Neural progenitor cell (in vitro differentiated cells): ENCODE measurements around the gene ALK. TPM values are rescaled to one million over a fixed set of nuclear protein-coding genes. Genes with fewer than 3 reads are reported as not detected.

Experiments used
- DNase-seq: peaks from one replicate; pipeline ENCODE4 v3.0.0-alpha.2; 2016; ENCODE audit warnings: low spot score
- H2AFZ ChIP-seq: fragments of 200-600 bp; sonication (generic); replicated peaks from 2 replicates; pipeline ENCODE4 v1.6.1; 2016; ENCODE audit warnings: antibody characterized with exemption
- H3F3A ChIP-seq: fragments of 200-600 bp; sonication (generic); 2 replicates; pipeline ENCODE4 v1.6.1; 2016; ENCODE audit warnings: antibody characterized with exemption, low read depth
- H3K27ac ChIP-seq: fragments of 200-600 bp; sonication (generic); 2 replicates; pipeline ENCODE4 v1.5.1; 2016; ENCODE audit warnings: mild to moderate bottlenecking
- H3K27me3 ChIP-seq: fragments of 200-600 bp; sonication (generic); 2 replicates; pipeline ENCODE4 v1.6.1; 2016; ENCODE audit warnings: mild to moderate bottlenecking, moderate library complexity
- H3K36me3 ChIP-seq: fragments of 200-600 bp; sonication (generic); 2 replicates; pipeline ENCODE4 v1.5.1; 2016
- H3K4me1 ChIP-seq: fragments of 200-600 bp; sonication (generic); 2 replicates; pipeline ENCODE4 v1.6.1; 2016; ENCODE audit warnings: mixed run types
- H3K4me2 ChIP-seq: fragments of 200-600 bp; sonication (generic); 2 replicates; pipeline ENCODE4 v1.6.1; 2016
- H3K4me3 ChIP-seq: fragments of 200-600 bp; sonication (generic); 2 replicates; pipeline ENCODE4 v1.5.1; 2016
- H3K79me2 ChIP-seq: fragments of 200-600 bp; sonication (generic); 2 replicates; pipeline ENCODE4 v1.6.1; 2016; ENCODE audit warnings: low read depth
- H3K9ac ChIP-seq: fragments of 200-600 bp; sonication (generic); 2 replicates; pipeline ENCODE4 v1.6.1; 2016
- H3K9me3 ChIP-seq: fragments of 200-600 bp; sonication (generic); 2 replicates; pipeline ENCODE4 v1.5.1; 2016; ENCODE audit warnings: low read depth
- H4K20me1 ChIP-seq: fragments of 200-600 bp; sonication (generic); 2 replicates; pipeline ENCODE4 v1.6.1; 2016; ENCODE audit warnings: low read depth
- H3K27ac Mint-ChIP-seq: 3 replicates; pipeline ENCODE4 v1.8.0; 2021; ENCODE audit warnings: mixed read lengths
- H3K27me3 Mint-ChIP-seq: 2 replicates; pipeline ENCODE4 v1.8.0; 2022; ENCODE audit warnings: low read depth, mild to moderate bottlenecking, inconsistent platforms, moderate library complexity, mixed read lengths; ENCODE audit not compliant: insufficient read depth
- H3K36me3 Mint-ChIP-seq: 3 replicates; pipeline ENCODE4 v1.8.0; 2021; ENCODE audit warnings: mixed read lengths
- H3K4me1 Mint-ChIP-seq: 3 replicates; pipeline ENCODE4 v1.8.0; 2021; ENCODE audit warnings: mixed read lengths
- H3K4me3 Mint-ChIP-seq: 3 replicates; pipeline ENCODE4 v1.8.0; 2021; ENCODE audit warnings: mild to moderate bottlenecking, moderate library complexity, mixed read lengths
- H3K9me3 Mint-ChIP-seq: 3 replicates; pipeline ENCODE4 v1.8.0; 2020; ENCODE audit warnings: mixed read lengths
- EZH2 ChIP-seq: fragments of 200-600 bp; sonication (generic); IDR thresholded peaks from 2 replicates; pipeline ENCODE4 v1.6.1; 2017; ENCODE audit warnings: antibody characterized with exemption, mild to moderate bottlenecking, moderate library complexity
- EZH2phosphoT487 ChIP-seq: fragments of 200-600 bp; sonication (generic); IDR thresholded peaks from 2 replicates; pipeline ENCODE4 v1.6.1; 2017; ENCODE audit warnings: antibody characterized with exemption
- total RNA-seq: library from RNA; depleted of rRNA; stranded (reverse); fragments of >200 nt; gene quantifications from 2 replicates; pipeline ENCODE4 v1.2.3, GENCODE V29; 2015; ENCODE audit warnings: low replicate concordance
- TF ChIP-seq, protein P1 (sequence below): fragments of 200-600 bp; sonication (generic); IDR thresholded peaks from 2 replicates; pipeline ENCODE4 v1.5.1; 2017; ENCODE audit warnings: antibody characterized with exemption, mild to moderate bottlenecking

ALK gene
- total RNA-seq, 1 donor from 2014 or later: not detected

DNA sequence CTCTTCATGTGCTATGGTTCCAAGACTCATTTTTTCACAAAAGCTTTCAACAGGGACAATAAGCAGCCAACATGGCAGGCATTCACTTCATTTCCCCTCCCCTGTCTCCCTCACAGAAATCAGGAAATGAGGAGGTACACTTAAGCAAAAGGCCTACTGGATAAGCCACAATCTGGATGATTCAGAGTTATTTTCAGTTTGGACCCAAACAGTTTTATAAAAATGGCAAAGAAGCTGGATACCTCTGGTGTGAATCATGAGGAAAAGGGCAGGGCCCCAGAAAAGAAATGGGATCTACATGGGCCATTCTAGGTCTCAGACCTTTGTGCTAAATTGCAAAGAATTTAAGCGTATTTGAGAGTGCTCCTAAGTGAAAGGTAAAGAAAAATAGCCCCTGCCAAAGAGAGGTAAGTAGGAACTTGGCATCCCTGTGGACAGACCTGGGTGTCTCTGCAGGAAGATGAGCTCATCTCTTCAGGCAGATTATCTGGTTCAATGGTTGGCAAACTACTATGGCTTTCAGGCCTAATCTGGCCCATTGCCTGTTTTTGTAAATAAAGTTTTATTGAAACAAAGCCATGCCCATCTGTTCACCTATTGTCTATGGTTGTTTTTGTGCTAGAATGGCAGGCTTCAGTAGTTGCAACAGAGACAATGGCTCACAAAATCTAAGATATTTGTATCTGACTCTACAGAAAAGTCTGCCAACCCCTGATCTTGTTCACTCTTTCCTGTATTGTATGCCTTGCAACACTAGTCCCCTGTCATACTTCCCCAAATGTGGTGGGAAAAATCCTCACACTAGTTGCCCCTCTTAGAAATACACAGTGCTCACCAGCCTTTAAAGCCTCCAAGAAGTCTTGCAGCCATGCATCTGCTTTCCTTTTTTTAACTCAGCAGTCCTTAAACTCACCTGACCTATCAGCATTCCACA, 315.0 kb downstream of the ALK start:
- TF ChIP-seq EZH2: no peak
- no peak for TF ChIP-seq EZH2phosphoT487
- TF ChIP-seq, protein P1, sequence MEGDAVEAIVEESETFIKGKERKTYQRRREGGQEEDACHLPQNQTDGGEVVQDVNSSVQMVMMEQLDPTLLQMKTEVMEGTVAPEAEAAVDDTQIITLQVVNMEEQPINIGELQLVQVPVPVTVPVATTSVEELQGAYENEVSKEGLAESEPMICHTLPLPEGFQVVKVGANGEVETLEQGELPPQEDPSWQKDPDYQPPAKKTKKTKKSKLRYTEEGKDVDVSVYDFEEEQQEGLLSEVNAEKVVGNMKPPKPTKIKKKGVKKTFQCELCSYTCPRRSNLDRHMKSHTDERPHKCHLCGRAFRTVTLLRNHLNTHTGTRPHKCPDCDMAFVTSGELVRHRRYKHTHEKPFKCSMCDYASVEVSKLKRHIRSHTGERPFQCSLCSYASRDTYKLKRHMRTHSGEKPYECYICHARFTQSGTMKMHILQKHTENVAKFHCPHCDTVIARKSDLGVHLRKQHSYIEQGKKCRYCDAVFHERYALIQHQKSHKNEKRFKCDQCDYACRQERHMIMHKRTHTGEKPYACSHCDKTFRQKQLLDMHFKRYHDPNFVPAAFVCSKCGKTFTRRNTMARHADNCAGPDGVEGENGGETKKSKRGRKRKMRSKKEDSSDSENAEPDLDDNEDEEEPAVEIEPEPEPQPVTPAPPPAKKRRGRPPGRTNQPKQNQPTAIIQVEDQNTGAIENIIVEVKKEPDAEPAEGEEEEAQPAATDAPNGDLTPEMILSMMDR: no peak
- Histone ChIP-seq H3F3A (no peaks in the 10 kb centered on the region), H3K9me3 (no peaks in the 10 kb centered on the region), H4K20me1 (no peaks in the 10 kb centered on the region), H3K9ac (no peak overlapping the region), H2AFZ (no peak overlapping the region), H3K79me2 (no peaks in the 10 kb centered on the region), H3K27me3 (no peaks in the 10 kb centered on the region), H3K27ac (no peak overlapping the region), H3K4me2 (no peak overlapping the region), H3K36me3 (no peaks in the 10 kb centered on the region), H3K4me1 (peaks cover 10% of the 10 kb centered on the region), H3K4me3 (no peak overlapping the region)
- Mint-ChIP-seq H3K4me3 (no peak overlapping the region), H3K4me1 (no peaks in the 10 kb centered on the region), H3K27me3 (peaks cover 3% of the 10 kb centered on the region), H3K27ac (peak overlapping the region; percentile 72), H3K9me3 (peaks cover 2% of the 10 kb centered on the region), H3K36me3 (no peaks in the 10 kb centered on the region)
- no peak for DNase-seq

DNA sequence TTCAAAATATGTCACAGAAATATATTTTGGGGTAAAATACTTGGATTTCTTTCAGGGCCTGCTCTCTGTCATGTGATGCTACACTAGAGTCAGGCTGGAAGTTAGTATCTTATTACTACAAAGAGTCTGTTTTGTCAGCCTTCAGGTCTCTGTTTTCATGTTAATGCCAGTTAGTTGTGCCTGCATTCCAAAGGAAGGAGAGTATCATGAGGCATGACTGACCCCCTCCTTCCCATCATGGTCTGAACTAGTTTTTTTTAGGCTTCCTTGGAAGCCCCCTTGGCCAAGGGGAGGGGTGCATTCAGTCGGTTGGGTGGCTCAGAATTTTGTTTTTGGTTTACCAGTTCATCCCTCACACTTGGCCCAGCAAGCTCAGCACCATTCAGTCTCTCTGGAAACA, 318.0 kb downstream of the ALK start:
- TF ChIP-seq, protein P1: no peak
- TF ChIP-seq EZH2phosphoT487 (no peak), EZH2 (no peak)
- no peak overlapping the region for H3K27ac Mint-ChIP-seq
- peaks cover 10% of the 10 kb centered on the region for H3K4me1 ChIP-seq
- no peak overlapping the region for H3K27ac ChIP-seq
- H3F3A ChIP-seq: no peaks in the 10 kb centered on the region
- no peak for DNase-seq
- H3K9me3 Mint-ChIP-seq: peaks cover 6% of the 10 kb centered on the region
- no peak overlapping the region for H3K4me2 ChIP-seq
- no peaks in the 10 kb centered on the region for H3K4me1 Mint-ChIP-seq
- no peak overlapping the region for H3K4me3 ChIP-seq
- H3K27me3 ChIP-seq: no peaks in the 10 kb centered on the region
- no peaks in the 10 kb centered on the region for H4K20me1 ChIP-seq
- H2AFZ ChIP-seq: no peak overlapping the region
- no peaks in the 10 kb centered on the region for H3K9me3 ChIP-seq
- H3K36me3 Mint-ChIP-seq: peaks cover 3% of the 10 kb centered on the region
- no peaks in the 10 kb centered on the region for H3K79me2 ChIP-seq
- H3K4me3 Mint-ChIP-seq: no peak overlapping the region
- no peak overlapping the region for H3K9ac ChIP-seq
- no peaks in the 10 kb centered on the region for H3K36me3 ChIP-seq
- peaks cover 5% of the 10 kb centered on the region for H3K27me3 Mint-ChIP-seq

DNA sequence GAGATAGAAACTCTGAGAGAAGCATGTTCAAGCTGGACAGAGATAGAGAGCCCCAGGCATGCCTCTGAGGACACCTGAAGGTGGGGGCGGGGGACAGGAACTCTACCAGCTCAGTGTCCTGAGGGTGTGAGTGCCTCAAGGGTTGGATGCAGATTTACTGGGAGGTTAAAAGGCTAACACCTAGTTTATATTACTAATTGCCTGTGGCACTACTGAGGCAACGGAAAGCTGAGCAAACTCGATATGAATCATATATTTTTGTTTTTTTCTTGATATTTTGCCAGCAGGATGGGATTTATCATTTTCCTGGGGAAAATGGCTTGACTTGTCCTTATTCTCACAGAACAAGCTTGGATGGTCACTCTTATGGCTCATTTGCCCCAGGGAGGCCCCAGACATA, 319.5 kb downstream of the ALK start:
- Histone ChIP-seq H3K9ac (no peak overlapping the region), H3K9me3 (no peaks in the 10 kb centered on the region), H3F3A (no peaks in the 10 kb centered on the region), H3K27ac (no peak overlapping the region), H3K79me2 (no peaks in the 10 kb centered on the region), H3K4me3 (no peak overlapping the region), H3K4me2 (no peak overlapping the region), H2AFZ (no peak overlapping the region), H3K36me3 (no peaks in the 10 kb centered on the region), H3K4me1 (peaks cover 10% of the 10 kb centered on the region), H3K27me3 (no peaks in the 10 kb centered on the region), H4K20me1 (no peaks in the 10 kb centered on the region)
- DNase-seq: no peak
- peaks cover 6% of the 10 kb centered on the region for H3K9me3 Mint-ChIP-seq
- H3K4me1 Mint-ChIP-seq: no peaks in the 10 kb centered on the region
- H3K36me3 Mint-ChIP-seq: peaks cover 3% of the 10 kb centered on the region
- H3K27me3 Mint-ChIP-seq: peaks cover 5% of the 10 kb centered on the region
- no peak overlapping the region for H3K27ac Mint-ChIP-seq
- H3K4me3 Mint-ChIP-seq: no peak overlapping the region
- TF ChIP-seq, protein P1: no peak
- TF ChIP-seq EZH2phosphoT487: no peak
- TF ChIP-seq EZH2: no peak
